Ovary (tissue), 3 donors: ENCODE data around the gene TMEM125.

Source experiments
- POLR2A ChIP-seq: fragments of 450-650 bp; IDR thresholded peaks from one replicate; pipeline ENCODE4 v1.6.1; 2017; ENCODE audit warnings: antibody characterized with exemption, mild to moderate bottlenecking, moderate library complexity
- TF ChIP-seq, protein P1 (sequence below), 3 donors: fragments of 450-650 bp in 2 of 3; fragments of 200-600 bp in 1 of 3; IDR thresholded peaks; one replicate each; pipeline versions ENCODE4 v1.5.1 to v1.8.0; 2016 to 2022; ENCODE audit warnings: antibody characterized with exemption in 3 of 3, mild to moderate bottlenecking in 1 of 3
- donor health status: DM: no; HTN: no; CAD: no.

DNA sequence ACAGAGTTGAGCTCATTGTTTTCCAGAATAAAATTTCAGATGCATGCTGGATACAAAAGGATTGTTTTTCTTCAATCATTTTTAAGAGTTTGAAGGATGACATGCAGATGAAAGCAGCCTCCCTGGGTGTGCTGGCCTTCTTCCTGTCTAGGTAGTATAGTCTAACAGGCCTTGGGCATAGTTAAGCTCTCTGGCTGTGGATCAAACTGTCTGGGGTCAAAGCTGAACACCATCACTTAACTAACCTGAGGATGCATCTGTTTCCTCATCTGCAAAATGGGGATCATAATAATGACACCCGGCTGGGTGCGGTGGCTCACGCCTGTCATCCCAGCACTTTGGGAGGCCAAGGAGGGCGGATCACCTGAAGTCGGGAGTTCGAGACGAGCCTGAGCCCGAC lies 25.0 kb downstream of the TMEM125 start:
- TF ChIP-seq, protein P1, sequence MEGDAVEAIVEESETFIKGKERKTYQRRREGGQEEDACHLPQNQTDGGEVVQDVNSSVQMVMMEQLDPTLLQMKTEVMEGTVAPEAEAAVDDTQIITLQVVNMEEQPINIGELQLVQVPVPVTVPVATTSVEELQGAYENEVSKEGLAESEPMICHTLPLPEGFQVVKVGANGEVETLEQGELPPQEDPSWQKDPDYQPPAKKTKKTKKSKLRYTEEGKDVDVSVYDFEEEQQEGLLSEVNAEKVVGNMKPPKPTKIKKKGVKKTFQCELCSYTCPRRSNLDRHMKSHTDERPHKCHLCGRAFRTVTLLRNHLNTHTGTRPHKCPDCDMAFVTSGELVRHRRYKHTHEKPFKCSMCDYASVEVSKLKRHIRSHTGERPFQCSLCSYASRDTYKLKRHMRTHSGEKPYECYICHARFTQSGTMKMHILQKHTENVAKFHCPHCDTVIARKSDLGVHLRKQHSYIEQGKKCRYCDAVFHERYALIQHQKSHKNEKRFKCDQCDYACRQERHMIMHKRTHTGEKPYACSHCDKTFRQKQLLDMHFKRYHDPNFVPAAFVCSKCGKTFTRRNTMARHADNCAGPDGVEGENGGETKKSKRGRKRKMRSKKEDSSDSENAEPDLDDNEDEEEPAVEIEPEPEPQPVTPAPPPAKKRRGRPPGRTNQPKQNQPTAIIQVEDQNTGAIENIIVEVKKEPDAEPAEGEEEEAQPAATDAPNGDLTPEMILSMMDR (IDR thresholded peaks at IDR 0.05): no peak
- TF ChIP-seq POLR2A: no peak
